Measurements from ENCODE around the gene NCF1.
"Not testable (repeated sequence)": the region's sequence is repeated elsewhere in the genome, so short reads cannot be mapped to it uniquely, and the experiment has no call there.

NCF1 gene

DNA sequence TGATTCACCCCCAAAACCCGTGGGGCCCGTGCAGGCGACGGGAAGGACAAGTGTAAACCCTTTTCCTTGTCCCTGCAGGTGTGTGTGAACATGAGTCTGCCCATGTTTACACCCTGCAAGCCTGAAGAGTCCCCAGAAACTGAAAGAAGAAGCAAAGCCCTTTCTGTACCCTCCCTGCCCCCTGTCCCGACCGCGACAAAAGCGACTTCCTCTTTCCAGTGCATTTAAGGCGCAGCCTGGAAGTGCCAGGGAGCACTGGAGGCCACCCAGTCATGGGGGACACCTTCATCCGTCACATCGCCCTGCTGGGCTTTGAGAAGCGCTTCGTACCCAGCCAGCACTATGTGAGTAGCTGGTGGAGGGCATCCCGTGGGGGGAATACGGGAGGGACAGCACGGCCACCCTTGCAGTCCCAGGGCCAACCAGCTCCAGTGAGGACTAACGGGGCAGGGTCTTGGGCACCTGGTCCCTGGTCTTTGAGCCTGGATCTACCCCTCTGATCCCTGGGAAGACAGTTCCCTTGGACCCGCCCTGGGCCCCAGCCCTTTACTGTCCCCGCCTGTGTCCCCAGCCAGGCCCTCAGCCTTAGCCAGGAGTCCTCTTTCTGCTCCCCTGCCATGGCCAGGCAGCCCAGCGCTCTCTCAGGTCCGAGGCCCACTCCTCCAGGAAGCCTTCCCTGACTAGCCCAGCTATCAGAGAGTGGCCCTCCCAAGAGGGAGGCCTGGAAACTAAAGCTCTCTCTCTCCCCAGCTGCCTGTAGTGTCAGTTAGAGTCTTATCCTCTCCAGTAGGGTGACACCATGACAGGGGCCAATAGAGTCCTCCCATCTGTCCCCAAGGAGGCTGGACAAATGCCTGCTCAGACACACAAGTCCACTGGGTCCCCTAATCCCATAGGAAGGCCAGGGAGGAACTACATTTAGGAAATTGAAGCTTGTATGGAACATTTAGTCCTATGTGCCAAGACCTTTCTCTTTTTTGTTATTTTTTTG is at the start of gene NCF1:
TSS of gene NCF1 (plus strand) at position 252 of the 991 bp plus-strand sequence. CDS start at position 273, 21 bp downstream.
- intact Hi-C loops (cut with DNase I); DNase-seq: not testable (repeated sequence)

DNA sequence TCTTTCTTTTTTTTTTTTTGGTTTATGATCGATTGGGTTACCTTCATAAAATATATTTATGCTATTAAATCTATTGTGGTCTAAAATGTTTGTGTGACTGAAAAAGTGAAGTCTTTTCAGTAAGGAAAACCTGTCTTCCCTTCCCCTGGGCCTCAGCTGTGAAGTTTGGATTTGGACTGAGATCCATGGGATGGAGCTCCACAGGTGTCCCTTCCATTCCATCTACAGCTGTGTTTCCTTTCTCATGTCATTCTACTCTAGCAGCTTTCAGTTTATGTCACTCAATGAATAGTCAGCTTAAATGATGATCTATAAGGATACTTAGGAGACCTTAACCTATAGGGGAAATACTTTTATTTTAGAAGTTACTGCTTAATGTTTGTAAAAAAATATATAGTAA is 48.0 kb upstream of the NCF1 start:
- intact Hi-C loops (cut with DNase I) = no loop called here

DNA sequence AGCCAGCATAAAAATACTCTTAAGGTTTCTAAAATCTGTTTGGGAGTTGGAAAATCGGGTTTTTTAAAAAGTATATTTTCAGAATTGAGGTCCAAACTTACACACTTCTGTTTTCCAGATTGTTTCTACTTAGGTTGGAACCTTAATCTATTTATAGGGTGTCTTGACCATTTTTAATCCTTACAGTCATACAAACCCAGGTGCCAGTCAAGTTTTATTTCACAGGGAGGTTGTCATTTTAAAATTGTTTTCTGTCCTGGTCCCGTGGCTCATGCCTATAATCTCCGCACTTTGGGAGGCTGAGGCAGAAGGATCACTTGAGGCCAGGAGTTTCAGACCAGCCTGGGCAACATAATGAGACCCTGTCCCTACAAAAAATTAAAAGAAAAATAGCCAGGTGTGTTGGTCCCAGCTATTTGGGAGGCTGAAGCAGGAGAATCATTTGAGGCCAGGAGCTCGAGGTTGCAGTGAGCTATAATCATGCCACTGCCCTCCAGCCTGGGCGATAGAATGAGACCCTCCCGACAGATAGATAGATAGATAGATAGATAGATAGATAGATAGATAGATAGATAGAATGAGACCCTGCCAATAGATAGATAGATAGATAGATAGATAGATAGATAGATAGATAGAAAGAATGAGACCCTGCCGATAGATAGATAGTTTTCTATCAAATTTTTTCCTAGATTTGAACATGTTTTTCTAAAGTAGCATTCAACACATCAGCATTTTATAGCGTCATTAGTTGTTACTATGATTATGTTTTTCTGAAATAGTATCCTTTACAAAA is 47.3 kb upstream of the NCF1 start:
- DNase-seq = no peak
- intact Hi-C loops (cut with DNase I) = no loop called here

More for the DNA sequence above, 48.0 kb upstream of the NCF1 start:
- no peak for DNase-seq

DNA sequence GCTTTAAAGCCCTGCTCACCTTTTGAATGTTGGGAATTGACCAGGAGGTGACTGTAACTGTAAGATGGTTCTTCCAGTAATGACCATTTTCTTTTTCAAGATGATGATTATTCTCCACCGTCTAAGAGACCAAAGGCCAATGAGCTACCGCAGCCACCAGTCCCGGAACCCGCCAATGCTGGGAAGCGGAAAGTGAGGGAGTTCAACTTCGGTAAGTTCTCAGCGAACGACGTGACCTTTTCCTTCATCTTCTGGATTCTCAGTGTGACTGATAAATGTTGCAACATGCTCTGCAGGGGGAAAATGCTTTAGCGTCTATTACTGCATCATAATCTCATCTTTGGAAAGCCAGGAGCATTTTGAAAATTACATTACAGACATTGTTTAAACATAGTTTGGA is 45.1 kb upstream of the NCF1 start:
- intact Hi-C loops (cut with DNase I); DNase-seq: not testable (repeated sequence)

DNA sequence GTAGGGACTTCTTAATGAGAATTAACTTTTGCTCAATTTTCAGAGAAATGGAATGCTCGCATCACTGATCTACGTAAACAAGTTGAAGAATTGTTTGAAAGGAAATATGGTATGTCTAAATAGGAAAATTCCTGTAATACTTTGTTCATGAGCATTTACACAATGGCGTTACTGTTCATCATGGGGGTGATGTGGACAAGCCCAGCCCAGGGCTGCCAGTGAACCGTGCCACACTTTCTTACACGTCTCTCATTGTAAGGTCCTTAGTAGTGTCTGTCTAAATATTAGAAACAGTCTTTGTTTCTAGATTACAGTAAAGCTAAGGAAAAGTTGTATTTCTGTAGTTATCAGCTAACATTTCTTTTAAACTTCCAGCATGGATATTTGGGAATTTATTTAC is 43.6 kb upstream of the NCF1 start:
- DNase-seq; intact Hi-C loops (cut with DNase I): not testable (repeated sequence)

DNA sequence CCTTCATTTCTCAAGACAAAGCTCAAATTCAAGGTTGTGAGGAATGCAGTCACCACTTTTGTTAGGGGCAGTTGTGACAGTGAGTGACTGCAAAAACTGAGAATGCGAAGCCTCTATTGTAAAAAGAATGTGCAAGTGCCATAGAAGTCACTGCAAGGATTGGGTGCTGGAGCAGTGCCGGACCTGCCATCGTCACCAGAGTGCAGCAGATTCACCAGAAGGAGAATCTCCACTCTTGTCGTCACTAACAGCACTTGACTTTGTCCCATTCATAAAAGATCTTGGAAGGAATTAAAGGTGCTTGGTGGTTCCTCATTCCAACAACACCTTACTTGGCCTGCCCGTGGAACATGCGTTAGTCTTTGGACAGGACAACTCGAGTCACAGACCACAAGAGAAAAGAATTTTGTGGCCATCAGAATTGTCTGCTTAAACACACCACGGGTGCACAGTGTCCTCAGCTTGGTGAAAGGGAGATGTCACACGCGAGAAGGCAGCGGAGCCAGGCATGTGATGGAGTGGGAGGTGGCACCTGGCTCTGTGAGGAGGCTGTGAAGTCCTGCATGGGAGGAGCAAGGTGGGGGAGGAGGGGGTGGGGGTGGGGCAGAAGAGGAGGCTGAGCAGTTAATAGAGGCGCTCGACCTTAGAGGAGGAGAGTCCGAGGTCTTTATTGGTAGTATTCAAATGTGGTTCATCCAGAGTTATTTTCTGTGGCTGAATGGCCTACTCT is 33.7 kb upstream of the NCF1 start:
- intact Hi-C loops (cut with DNase I); DNase-seq: not testable (repeated sequence)

DNA sequence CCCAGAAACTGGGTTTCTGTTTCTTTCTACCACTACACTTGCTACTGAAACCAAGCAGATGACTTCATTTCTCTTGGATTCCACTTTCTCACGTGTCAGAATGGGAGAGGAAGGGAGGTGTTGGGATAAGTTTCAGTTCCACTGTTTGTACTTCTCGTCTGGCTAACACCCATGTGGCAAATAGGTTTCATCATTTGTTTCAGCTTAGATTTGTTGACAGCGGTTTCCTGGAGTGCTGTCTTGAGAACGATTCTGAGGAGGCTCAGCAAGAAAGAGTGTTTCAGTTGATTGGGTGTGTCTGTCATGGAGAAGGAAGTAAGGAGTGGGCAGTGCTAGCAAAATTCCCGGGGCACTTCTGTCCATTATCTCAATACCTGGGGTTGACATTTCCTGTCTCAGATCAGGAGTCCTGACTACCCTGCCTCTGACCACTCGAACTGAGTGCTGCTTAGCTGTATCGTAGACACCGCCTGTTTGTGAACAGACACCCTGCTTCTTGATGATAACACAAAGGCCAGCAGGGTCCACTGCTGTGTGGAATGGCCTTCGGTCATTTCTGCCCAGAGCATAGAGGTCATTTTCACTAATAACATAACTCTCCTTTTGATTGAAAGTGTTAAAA is 29.8 kb upstream of the NCF1 start:
- DNase-seq; intact Hi-C loops (cut with DNase I): not testable (repeated sequence)

DNA sequence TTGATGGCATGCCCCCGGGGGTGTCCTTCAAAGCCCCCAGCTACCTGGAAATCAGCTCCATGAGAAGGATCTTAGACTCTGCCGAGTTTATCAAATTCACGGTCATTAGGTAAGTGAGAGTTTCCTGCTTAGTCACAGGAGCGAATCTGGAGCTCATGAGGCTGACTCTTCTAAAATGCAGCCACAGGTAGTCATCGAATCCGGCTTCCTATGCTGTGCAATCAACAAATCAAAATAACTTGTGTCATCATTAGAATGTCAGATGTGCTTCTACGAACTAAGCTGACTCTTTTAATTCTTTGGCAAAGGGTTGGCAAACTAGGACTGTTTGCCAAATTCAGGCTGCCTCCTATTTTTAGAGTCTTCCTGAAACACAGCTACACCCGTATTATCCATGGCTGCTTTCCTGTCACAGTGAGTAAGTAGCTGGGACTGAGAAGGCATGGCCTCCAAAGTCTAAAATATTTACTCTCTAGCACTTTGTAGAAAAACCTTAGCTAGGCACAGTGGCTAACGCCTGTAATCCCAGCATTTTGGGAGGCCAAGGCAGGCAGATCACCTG is 19.8 kb upstream of the NCF1 start:
- intact Hi-C loops (cut with DNase I); DNase-seq: not testable (repeated sequence)

DNA sequence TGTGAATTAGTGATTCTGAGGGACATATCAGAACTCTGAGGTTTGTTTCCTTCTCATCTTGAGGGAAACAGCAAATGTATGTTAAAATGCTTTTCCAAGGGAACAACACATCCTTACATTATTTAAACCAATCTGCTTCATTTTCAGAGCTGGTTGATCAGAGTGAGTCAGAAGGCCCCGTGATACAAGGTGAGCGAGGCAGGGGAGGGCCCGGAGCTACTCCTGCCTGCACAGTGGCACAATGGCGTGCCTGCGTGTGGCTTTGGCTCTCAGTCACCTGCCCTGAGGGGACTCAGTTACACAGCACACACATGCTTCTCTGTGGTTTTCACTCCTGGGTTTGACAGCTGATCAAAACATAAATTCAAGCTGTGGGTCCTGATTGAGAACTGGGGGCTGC is 17.1 kb upstream of the NCF1 start:
- DNase-seq = peak in 1 of 42 donors; percentile 2
- intact Hi-C loops (cut with DNase I) = not testable (repeated sequence)

DNA sequence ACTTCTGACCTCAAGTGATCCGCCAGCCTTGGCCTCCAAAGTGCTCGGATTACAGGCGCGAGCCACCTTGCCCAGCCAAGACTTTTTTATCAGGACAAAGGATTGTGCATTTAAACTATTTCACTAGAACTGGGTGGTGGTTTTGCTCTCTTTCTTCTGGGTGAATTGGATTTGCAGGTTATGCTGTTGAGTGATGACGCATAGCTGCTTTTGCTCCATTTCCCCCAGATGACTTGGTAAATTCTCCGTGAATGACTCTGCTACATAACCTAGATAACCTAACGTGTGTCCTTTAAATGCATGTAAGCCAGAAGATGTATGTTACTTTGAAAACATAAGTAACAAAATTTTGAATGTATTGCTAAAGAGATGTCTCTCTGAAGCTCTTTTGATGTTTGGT is 15.5 kb upstream of the NCF1 start:
- DNase-seq; intact Hi-C loops (cut with DNase I): not testable (repeated sequence)

DNA sequence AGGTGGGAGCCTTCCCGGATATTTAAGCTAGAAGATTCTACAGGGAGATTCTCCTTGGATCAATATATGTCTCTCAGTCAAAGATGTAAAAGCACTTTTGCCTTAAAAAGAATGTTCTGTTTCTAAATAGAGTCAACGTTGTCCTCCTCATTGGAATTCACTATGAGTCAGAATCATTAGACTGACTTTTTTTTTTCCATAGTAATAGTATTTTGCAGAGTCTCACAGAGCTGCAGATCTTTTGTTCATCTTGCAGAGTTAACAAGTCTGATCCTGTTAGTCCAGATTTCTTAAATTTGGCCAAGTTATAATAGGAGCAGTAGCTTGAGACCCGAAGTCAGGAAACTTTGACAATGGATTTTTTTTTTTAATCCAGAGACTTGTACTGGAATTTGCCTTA is 14.8 kb upstream of the NCF1 start:
- intact Hi-C loops (cut with DNase I); DNase-seq: not testable (repeated sequence)

DNA sequence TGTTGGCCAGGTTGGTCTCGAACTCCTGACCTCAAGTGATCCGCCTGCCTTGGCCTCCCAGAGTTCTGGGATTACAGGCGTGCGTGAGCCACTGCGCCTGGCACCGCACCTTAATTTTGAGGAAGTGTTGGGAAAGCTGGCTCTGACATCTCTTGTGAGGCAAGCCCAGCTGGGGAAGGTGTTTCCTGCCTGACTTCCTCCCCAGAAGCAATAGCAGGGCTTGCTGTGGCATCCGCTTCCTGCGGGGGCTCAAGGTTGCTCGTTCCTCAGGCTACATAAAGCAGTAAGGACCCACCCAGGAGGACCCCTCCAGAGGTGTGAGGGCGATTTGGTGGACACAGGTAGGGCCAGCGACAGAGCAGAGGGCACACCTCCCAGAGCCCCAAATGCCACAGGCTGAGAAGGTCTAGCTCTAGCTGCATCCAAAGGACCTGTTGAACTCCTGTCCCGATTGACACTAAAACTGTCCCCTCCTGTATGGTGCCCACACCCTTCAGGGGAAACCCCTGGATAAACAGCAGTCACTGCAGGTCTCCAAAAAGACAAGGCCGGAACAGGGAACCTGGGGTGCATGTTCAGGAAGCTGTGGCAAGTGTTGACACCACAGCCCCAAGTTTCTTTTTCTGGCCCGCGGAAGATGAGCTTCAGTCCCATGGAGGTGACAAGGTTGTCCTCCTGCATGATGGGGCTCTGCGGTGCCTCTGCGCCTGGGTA is 8.4 kb upstream of the NCF1 start:
- DNase-seq; intact Hi-C loops (cut with DNase I): not testable (repeated sequence)

DNA sequence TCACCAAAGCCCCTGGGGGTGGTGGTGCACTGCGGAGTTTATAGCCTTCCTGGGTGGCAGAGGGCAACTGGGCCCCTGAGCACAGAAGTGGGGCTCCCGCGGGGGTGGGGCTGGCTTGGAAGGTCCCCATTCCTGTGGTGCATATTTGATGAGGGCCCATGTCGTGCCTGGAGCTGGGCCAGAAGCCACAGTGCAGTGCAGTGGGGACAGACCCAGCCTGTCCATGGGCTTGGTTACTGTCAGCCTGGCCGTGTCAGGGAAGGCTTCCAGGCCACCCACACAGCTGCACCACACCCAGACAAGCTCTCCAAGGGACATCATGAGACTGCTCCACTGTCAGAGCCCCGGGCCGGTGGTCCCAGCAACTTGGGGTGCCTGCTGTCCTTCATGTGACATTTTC is 7.3 kb upstream of the NCF1 start:
- intact Hi-C loops (cut with DNase I); DNase-seq: not testable (repeated sequence)

DNA sequence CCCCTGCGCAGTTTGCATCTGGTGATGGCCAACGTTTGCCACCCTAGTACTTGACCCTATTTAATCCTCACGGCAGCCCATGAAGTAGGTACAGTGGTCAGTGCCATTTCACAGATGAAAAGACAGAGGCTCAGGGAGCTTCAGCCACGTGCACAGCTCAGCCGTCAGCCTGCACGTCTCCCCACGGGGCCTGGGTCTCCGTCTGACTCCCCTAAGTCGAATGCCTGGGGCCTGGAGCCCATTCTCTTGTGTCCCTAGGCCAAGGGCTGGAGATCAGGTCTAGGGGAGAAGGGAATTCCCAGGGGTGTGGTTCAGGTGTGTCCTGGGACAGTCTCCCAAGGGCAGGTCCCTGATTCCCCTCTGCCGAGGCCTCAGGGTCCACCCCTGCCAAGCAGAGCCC is 6.8 kb upstream of the NCF1 start:
- DNase-seq; intact Hi-C loops (cut with DNase I): not testable (repeated sequence)

DNA sequence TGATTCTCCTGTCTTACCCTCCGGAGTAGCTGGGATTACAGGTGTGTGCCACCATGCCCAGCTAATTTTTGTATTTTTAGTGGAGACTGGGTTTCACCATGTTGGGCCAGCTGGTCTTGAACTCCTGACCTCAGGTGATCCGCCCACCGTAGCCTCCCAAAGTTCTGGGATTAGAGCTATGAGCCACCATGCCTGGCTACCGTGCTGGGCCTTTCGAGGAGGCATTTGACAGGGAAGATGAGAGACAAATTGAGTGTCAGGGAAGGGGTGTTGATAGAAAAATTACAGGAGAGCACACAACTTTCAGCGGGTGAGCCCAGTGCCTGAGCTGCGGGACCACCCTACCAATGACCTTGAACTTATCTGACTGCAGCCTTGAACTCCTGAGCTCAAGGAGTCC is 3.7 kb upstream of the NCF1 start:
- DNase-seq; intact Hi-C loops (cut with DNase I): not testable (repeated sequence)

DNA sequence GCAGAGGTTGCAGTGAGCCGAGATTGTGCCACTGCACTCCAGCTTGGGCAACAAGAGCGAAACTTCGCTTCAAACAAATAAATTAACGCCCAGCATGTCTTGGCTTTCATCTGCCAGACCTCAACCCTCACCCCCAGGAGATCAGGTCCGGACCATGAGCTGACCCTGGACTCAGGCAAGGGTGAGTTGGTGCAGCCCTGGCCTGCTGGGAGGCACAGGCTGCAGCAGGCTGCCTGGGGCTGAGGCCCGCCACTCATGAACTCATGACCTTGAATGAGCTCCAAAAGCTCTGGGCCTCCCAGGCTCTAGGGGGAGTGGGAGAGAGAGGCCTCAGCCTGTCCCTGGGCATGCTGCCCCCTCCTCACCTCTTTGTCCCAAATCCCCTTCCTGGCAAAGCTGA is 1.7 kb upstream of the NCF1 start:
- peak in 1 of 42 donors; percentile 13 for DNase-seq
- intact Hi-C loops (cut with DNase I) = not testable (repeated sequence)

DNA sequence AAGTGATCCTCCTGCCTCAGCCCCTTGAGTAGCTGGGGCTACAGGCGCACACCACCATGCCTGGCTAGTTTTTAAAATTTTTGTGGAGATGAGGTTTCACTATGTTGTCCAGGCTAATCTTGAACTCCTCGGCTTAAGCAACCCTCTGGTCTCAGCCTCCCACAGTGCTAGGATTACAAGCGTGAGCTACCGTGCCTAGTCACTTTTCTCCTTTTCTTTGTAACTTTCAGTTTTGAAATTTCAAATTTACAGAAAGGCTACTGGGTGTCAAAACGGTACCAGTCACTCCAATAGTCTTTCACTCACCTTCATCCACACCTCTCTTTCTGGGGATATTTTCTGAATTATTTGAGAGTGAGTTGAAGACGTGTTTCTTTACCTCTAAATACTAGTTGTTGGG is 1.3 kb downstream of the NCF1 start:
- DNase-seq; intact Hi-C loops (cut with DNase I): not testable (repeated sequence)

DNA sequence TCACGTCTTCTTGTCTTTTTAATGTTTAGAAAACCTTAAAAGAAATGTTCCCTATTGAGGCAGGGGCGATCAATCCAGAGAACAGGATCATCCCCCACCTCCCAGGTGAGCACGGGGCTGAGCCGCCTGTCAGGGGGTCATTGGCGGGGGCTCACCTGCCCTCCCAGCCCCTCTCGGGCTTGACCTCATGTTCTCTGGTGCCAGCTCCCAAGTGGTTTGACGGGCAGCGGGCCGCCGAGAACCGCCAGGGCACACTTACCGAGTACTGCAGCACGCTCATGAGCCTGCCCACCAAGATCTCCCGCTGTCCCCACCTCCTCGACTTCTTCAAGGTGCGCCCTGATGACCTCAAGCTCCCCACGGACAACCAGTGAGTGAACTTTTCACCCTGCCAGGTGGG is 5.2 kb downstream of the NCF1 start:
- intact Hi-C loops (cut with DNase I); DNase-seq: not testable (repeated sequence)
